ENCODE data around the gene FBXL3. TPM values are rescaled to one million over a fixed set of nuclear protein-coding genes. Genes with fewer than 3 reads are reported as not detected.

FBXL3 gene
- total RNA-seq, 1 experiment from 2014 or later, result 9.9 TPM

DNA sequence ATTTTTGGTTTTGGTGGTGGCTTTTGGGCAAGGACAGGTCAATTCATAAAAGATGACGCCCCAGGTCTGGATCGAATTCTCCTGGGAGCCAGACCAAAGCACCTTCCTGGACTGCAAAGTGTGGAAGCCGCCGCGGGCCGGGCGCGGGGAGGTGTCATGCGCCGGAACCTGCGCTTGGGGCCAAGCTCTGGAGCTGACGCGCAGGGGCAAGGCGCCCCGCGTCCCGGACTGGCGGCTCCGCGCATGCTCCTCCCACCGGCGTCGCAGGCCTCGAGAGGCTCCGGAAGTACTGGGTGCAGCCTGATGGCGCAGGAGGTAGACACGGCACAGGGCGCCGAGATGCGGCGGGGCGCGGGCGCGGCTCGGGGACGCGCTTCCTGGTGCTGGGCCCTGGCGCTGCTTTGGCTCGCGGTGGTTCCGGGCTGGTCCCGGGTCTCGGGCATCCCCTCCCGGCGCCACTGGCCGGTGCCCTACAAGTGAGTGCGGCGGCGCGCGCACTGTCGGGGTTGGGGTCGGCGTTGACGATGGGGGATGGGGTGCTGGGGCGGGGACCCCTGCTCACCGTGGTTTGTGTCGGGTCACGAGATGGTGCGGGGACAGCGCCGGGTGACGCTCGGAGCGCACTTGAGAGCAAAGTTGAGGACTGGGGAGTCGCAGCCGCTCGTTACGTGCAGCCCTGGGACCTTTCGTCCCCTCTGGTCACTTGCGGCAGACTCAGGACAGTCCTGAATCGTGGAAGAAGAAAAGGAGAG, 35.0 kb downstream of the FBXL3 start, which contains the start of gene CLN5 (continued):
- no peak for TF ChIP-seq ZNF263 (CRISPR knock-in tag; IDR thresholded peaks at IDR 0.05; ENCODE audit: low read depth)
- TF ChIP-seq JUN (CRISPR knock-in tag; IDR thresholded peaks at IDR 0.05), result no peak; the same call in 1 of the 2 replicates
- no peak for TF ChIP-seq FOXJ3 (CRISPR knock-in tag; IDR thresholded peaks at IDR 0.05; ENCODE audit: borderline replicate concordance)
- TF ChIP-seq FOXP1 (CRISPR knock-in tag; IDR thresholded peaks at IDR 0.05; ENCODE audit: borderline replicate concordance), result no peak
- TF ChIP-seq, protein P1, sequence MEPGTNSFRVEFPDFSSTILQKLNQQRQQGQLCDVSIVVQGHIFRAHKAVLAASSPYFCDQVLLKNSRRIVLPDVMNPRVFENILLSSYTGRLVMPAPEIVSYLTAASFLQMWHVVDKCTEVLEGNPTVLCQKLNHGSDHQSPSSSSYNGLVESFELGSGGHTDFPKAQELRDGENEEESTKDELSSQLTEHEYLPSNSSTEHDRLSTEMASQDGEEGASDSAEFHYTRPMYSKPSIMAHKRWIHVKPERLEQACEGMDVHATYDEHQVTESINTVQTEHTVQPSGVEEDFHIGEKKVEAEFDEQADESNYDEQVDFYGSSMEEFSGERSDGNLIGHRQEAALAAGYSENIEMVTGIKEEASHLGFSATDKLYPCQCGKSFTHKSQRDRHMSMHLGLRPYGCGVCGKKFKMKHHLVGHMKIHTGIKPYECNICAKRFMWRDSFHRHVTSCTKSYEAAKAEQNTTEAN (CRISPR knock-in tag; IDR thresholded peaks at IDR 0.05), result no peak
- TF ChIP-seq GTF2I (CRISPR knock-in tag; conservative IDR thresholded peaks at IDR 0.05), result no peak
- TF ChIP-seq ZNF423 (CRISPR knock-in tag; IDR thresholded peaks at IDR 0.05), result no peak
- TF ChIP-seq NFYB (CRISPR knock-in tag; conservative IDR thresholded peaks at IDR 0.05; ENCODE audit: low read depth), result no peak
- TF ChIP-seq, protein P2, sequence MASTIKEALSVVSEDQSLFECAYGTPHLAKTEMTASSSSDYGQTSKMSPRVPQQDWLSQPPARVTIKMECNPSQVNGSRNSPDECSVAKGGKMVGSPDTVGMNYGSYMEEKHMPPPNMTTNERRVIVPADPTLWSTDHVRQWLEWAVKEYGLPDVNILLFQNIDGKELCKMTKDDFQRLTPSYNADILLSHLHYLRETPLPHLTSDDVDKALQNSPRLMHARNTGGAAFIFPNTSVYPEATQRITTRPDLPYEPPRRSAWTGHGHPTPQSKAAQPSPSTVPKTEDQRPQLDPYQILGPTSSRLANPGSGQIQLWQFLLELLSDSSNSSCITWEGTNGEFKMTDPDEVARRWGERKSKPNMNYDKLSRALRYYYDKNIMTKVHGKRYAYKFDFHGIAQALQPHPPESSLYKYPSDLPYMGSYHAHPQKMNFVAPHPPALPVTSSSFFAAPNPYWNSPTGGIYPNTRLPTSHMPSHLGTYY (CRISPR knock-in tag; IDR thresholded peaks at IDR 0.05), result no peak
- TF ChIP-seq GABPB1 (CRISPR knock-in tag; IDR thresholded peaks at IDR 0.05), result peak; percentile 86
- TF ChIP-seq SMAD3 (CRISPR knock-in tag; IDR thresholded peaks at IDR 0.05; ENCODE audit: borderline replicate concordance), result no peak
- no peak for TF ChIP-seq IRF2 (CRISPR knock-in tag; IDR thresholded peaks at IDR 0.05; ENCODE audit: borderline replicate concordance, low read depth)
- TF ChIP-seq E2F4 (CRISPR knock-in tag; IDR thresholded peaks at IDR 0.05; ENCODE audit: borderline replicate concordance, low read depth), result no peak
- no peak for TF ChIP-seq CTCF (IDR thresholded peaks at IDR 0.05)
- peak; percentile 93 for TF ChIP-seq CREM (CRISPR knock-in tag; IDR thresholded peaks at IDR 0.05)
- peak; percentile 70; the same call in 1 of the 2 replicates for TF ChIP-seq ETV6 (CRISPR knock-in tag; IDR thresholded peaks at IDR 0.05)
- TF ChIP-seq ZNF281 (CRISPR knock-in tag; IDR thresholded peaks at IDR 0.05), result peak; percentile 80
- TF ChIP-seq, protein P3, sequence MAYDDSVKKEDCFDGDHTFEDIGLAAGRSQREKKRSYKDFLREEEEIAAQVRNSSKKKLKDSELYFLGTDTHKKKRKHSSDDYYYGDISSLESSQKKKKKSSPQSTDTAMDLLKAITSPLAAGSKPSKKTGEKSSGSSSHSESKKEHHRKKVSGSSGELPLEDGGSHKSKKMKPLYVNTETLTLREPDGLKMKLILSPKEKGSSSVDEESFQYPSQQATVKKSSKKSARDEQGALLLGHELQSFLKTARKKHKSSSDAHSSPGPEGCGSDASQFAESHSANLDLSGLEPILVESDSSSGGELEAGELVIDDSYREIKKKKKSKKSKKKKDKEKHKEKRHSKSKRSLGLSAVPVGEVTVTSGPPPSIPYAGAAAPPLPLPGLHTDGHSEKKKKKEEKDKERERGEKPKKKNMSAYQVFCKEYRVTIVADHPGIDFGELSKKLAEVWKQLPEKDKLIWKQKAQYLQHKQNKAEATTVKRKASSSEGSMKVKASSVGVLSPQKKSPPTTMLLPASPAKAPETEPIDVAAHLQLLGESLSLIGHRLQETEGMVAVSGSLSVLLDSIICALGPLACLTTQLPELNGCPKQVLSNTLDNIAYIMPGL (CRISPR knock-in tag; IDR thresholded peaks at IDR 0.05), result peak; percentile 89
- 0 out of 2 replicates have a peak, but pooled peaks have one; percentile 70 for TF ChIP-seq CREB1 (CRISPR knock-in tag; IDR thresholded peaks at IDR 0.05)
- peak; percentile 95 for TF ChIP-seq FOXP4 (CRISPR knock-in tag; IDR thresholded peaks at IDR 0.05)
